H9 (cell line): ENCODE results near the gene CACNA1H. TPM values are rescaled to one million over a fixed set of nuclear protein-coding genes. Genes with fewer than 3 reads are reported as not detected.

ENCODE experiments used
- DNase-seq: peaks from one replicate; pipeline ENCODE4 v3.0.0-alpha.2; 2017
- H2AFZ ChIP-seq: one replicate; pipeline ENCODE4 v1.6.1; 2013; ENCODE audit warnings: mild to moderate bottlenecking, low read length, control low read depth, moderate library complexity
- H2AK5ac ChIP-seq: 2 replicates; pipeline ENCODE4 v1.6.1; 2013; ENCODE audit warnings: low read length, control low read depth, mixed read lengths; ENCODE audit not compliant: insufficient read length
- H2BK120ac ChIP-seq: one replicate; pipeline ENCODE4 v1.6.1; 2013; ENCODE audit warnings: low read depth, mild to moderate bottlenecking, low read length, control low read depth, inconsistent platforms; ENCODE audit not compliant: poor library complexity, severe bottlenecking
- H2BK12ac ChIP-seq: 2 replicates; pipeline ENCODE4 v1.6.1; 2013; ENCODE audit warnings: low read length, control low read depth, mixed read lengths, low read depth; ENCODE audit not compliant: insufficient read length
- H2BK15ac ChIP-seq: 2 replicates; pipeline ENCODE4 v1.6.1; 2013; ENCODE audit warnings: low read depth, low read length, control low read depth
- H2BK20ac ChIP-seq: one replicate; pipeline ENCODE4 v1.6.1; 2013; ENCODE audit warnings: low read depth, mild to moderate bottlenecking, low read length, control low read depth, inconsistent platforms; ENCODE audit not compliant: poor library complexity, severe bottlenecking
- H2BK5ac ChIP-seq: 2 replicates; pipeline ENCODE4 v1.6.1; 2013; ENCODE audit warnings: low read length, control low read depth, mixed read lengths; ENCODE audit not compliant: insufficient read length
- H3K14ac ChIP-seq: 2 replicates; pipeline ENCODE4 v1.6.1; 2013; ENCODE audit warnings: low read length, control low read depth; ENCODE audit not compliant: insufficient read depth
- H3K18ac ChIP-seq: 2 replicates; pipeline ENCODE4 v1.6.1; 2013; ENCODE audit warnings: low read depth, mild to moderate bottlenecking, mixed read lengths, low read length, control low read depth; ENCODE audit not compliant: insufficient read length
- H3K23ac ChIP-seq: 2 replicates; pipeline ENCODE4 v1.6.1; 2013; ENCODE audit warnings: low read length, control low read depth, mixed read lengths, low read depth; ENCODE audit not compliant: insufficient read length
- H3K23me2 ChIP-seq: 2 replicates; pipeline ENCODE4 v1.6.1; 2013; ENCODE audit warnings: low read depth, mild to moderate bottlenecking, mixed read lengths, low read length, control low read depth; ENCODE audit not compliant: insufficient read length, poor library complexity, severe bottlenecking
- H3K27ac ChIP-seq: 2 replicates; pipeline ENCODE4 v1.5.1; 2013; ENCODE audit warnings: low read length, control low read depth, mixed read lengths, low read depth; ENCODE audit not compliant: insufficient read length
- H3K27me3 ChIP-seq: 2 replicates; pipeline ENCODE4 v1.6.1; 2013; ENCODE audit warnings: low read length, control low read depth, inconsistent platforms; ENCODE audit not compliant: insufficient read depth
- H3K4ac ChIP-seq: 2 replicates; pipeline ENCODE4 v1.6.1; 2013; ENCODE audit warnings: low read depth, mild to moderate bottlenecking, control low read depth, inconsistent platforms, low read length, moderate library complexity
- H3K4me1 ChIP-seq: 2 replicates; pipeline ENCODE4 v1.6.1; 2013; ENCODE audit warnings: low read length, control low read depth, inconsistent platforms; ENCODE audit not compliant: insufficient read depth
- H3K4me2 ChIP-seq: 2 replicates; pipeline ENCODE4 v1.6.1; 2013; ENCODE audit warnings: low read length, control low read depth, mixed read lengths; ENCODE audit not compliant: insufficient read length, insufficient read depth
- H3K56ac ChIP-seq: 2 replicates; pipeline ENCODE4 v1.6.1; 2013; ENCODE audit warnings: low read depth, mild to moderate bottlenecking, mixed read lengths, low read length, control low read depth; ENCODE audit not compliant: insufficient read length
- H3K79me1 ChIP-seq: 2 replicates; pipeline ENCODE4 v1.6.1; 2013; ENCODE audit warnings: low read depth, mild to moderate bottlenecking, moderate library complexity, low read length, control low read depth, inconsistent platforms; ENCODE audit not compliant: insufficient read depth, poor library complexity, severe bottlenecking
- H3K79me2 ChIP-seq: 2 replicates; pipeline ENCODE4 v1.6.1; 2013; ENCODE audit warnings: low read length, control low read depth, inconsistent platforms; ENCODE audit not compliant: insufficient read depth
- H3K9ac ChIP-seq: 2 replicates; pipeline ENCODE4 v1.6.1; 2013; ENCODE audit warnings: low read length, control low read depth, mixed read lengths; ENCODE audit not compliant: insufficient read length; ENCODE audit errors: extremely low read depth
- H3K9me3 ChIP-seq: one replicate; pipeline ENCODE4 v1.6.1; 2013; ENCODE audit warnings: low read depth, low read length, inconsistent platforms; ENCODE audit not compliant: control insufficient read depth
- H3T11ph ChIP-seq: one replicate; pipeline ENCODE4 v1.6.1; 2013; ENCODE audit warnings: mild to moderate bottlenecking, low read length, control low read depth, inconsistent platforms
- H4K20me1 ChIP-seq: one replicate; pipeline ENCODE4 v1.6.1; 2013; ENCODE audit not compliant: control insufficient read depth, insufficient read length, insufficient read depth
- H4K5ac ChIP-seq: 2 replicates; pipeline ENCODE4 v1.6.1; 2013; ENCODE audit warnings: low read depth, mild to moderate bottlenecking, mixed read lengths, low read length, control low read depth; ENCODE audit not compliant: insufficient read length
- H4K8ac ChIP-seq: replicated peaks from 2 replicates; pipeline ENCODE4 v1.6.1; 2013; ENCODE audit warnings: low read length, control low read depth, mixed read lengths, low read depth; ENCODE audit not compliant: insufficient read length
- H4K91ac ChIP-seq: 2 replicates; pipeline ENCODE4 v1.6.1; 2013; ENCODE audit warnings: low read depth, mild to moderate bottlenecking, moderate library complexity, mixed read lengths, low read length, control low read depth; ENCODE audit not compliant: insufficient read length
- H3K27ac Mint-ChIP-seq, 3 experiments: 2 replicates in 2 of 3; 3 replicates in 1 of 3; pipeline ENCODE4 v1.8.0; 2020 to 2021; ENCODE audit warnings: mixed read lengths in 3 of 3, mild to moderate bottlenecking in 1 of 3, moderate library complexity in 1 of 3
- H3K27me3 Mint-ChIP-seq: 2 replicates; pipeline ENCODE4 v1.8.0; 2021; ENCODE audit warnings: low read depth, mild to moderate bottlenecking, moderate library complexity, mixed read lengths
- H3K36me3 Mint-ChIP-seq, 3 experiments: 2 replicates in 2 of 3; 3 replicates in 1 of 3; pipeline ENCODE4 v1.8.0; 2020 to 2021; ENCODE audit warnings: low read depth in 3 of 3, mixed read lengths in 3 of 3; ENCODE audit not compliant: insufficient read depth in 1 of 3
- H3K4me1 Mint-ChIP-seq, 2 experiments: 2 replicates each; pipeline ENCODE4 v1.8.0; 2020; ENCODE audit warnings: mixed read lengths in 2 of 2
- H3K4me3 Mint-ChIP-seq, 2 experiments: 2 replicates in 1 of 2; 3 replicates in 1 of 2; pipeline ENCODE4 v1.8.0; 2020 to 2021; ENCODE audit warnings: mild to moderate bottlenecking in 2 of 2, mixed read lengths in 2 of 2, moderate library complexity in 1 of 2
- H3K9me3 Mint-ChIP-seq, 2 experiments: 2 replicates in 1 of 2; 3 replicates in 1 of 2; pipeline ENCODE4 v1.8.0; 2020; ENCODE audit warnings: mild to moderate bottlenecking in 2 of 2, mixed read lengths in 2 of 2, moderate library complexity in 1 of 2
- WGBS: extraction: QIAGEN DNeasy Blood & Tissue Kit; methylation state at CpG from one replicate; pipeline ENCODE4 v1.1.7; 2013; ENCODE audit warnings: missing lambda C conversion rate, low lambda C conversion rate, mixed read lengths; ENCODE audit not compliant: insufficient read length; ENCODE audit errors: extremely low coverage; 5-methylcytosine and 5-hydroxymethylcytosine counted together
- total RNA-seq: library from RNA; stranded (reverse); gene quantifications from 2 replicates; pipeline ENCODE4 v1.2.1, GENCODE V29; 2021
- TF ChIP-seq, protein P1 (sequence below): fragments of 200-600 bp; sonication (generic); conservative IDR thresholded peaks from 3 replicates; pipeline ENCODE4 v1.8.0; 2021; ENCODE audit warnings: antibody characterized with exemption, mild to moderate bottlenecking

Gene CACNA1H
- total RNA-seq, 1 experiment from 2014 or later: 43.3 TPM

DNA sequence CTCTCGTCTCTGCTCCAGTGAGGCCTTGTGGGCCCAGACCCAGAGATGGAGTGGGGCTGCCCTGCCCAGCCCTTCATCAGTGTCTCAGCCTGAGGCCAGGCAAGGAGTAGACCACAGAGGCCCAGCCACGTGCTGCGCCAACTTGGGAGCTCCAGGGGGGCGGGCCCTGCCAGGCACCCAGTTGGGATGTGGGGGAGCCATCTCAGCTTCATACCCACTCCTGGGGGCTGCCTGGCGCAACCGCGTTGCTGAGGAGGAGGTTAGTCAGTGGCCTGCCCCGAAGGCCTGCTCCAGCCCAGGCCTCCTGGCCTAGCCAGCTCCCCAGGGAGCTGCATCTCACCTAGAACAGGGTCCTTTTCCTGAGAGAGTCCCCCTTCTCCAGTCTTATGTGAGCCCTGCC, 60.3 kb downstream of the CACNA1H start:
- no peak for DNase-seq
- Histone ChIP-seq H2BK15ac (no peak overlapping the region), H2BK12ac (no peak overlapping the region), H3K14ac (no peak overlapping the region), H3K56ac (no peak overlapping the region), H3K4ac (no peak overlapping the region), H3K9ac (no peak overlapping the region), H4K5ac (no peak overlapping the region), H2BK20ac (no peak overlapping the region), H4K91ac (no peak overlapping the region), H4K8ac (no peak overlapping the region), H3K23ac (no peak overlapping the region), H3K79me2 (no peaks in the 10 kb centered on the region), H3K18ac (no peak overlapping the region), H4K20me1 (peaks cover 3% of the 10 kb centered on the region), H3K27ac (no peak overlapping the region), H3K4me2 (no peak overlapping the region), H2BK5ac (no peak overlapping the region), H3K23me2 (no peaks in the 10 kb centered on the region), H2BK120ac (no peak overlapping the region), H3T11ph (no peak overlapping the region), H2AK5ac (no peak overlapping the region), H3K79me1 (no peaks in the 10 kb centered on the region), H2AFZ (no peak overlapping the region), H3K4me1 (no peaks in the 10 kb centered on the region), H3K27me3 (no peaks in the 10 kb centered on the region), H3K9me3 (no peaks in the 10 kb centered on the region)
- Mint-ChIP-seq H3K36me3 (peaks cover 2 to 44% (median 31%) of the 10 kb centered on the region in 3 experiments; a peak in 6 of 7 replicates), H3K27ac (no peak overlapping the region), H3K27me3 (no peaks in the 10 kb centered on the region), H3K4me1 (no peaks in the 10 kb centered on the region), H3K4me3 (no peak overlapping the region), H3K9me3 (no peaks in the 10 kb centered on the region)
- TF ChIP-seq, protein P1, sequence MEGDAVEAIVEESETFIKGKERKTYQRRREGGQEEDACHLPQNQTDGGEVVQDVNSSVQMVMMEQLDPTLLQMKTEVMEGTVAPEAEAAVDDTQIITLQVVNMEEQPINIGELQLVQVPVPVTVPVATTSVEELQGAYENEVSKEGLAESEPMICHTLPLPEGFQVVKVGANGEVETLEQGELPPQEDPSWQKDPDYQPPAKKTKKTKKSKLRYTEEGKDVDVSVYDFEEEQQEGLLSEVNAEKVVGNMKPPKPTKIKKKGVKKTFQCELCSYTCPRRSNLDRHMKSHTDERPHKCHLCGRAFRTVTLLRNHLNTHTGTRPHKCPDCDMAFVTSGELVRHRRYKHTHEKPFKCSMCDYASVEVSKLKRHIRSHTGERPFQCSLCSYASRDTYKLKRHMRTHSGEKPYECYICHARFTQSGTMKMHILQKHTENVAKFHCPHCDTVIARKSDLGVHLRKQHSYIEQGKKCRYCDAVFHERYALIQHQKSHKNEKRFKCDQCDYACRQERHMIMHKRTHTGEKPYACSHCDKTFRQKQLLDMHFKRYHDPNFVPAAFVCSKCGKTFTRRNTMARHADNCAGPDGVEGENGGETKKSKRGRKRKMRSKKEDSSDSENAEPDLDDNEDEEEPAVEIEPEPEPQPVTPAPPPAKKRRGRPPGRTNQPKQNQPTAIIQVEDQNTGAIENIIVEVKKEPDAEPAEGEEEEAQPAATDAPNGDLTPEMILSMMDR: no peak
- no CpG with 5 or more reads among the region's 8 CpGs for WGBS
